Activated naive CD8-positive, alpha-beta T cell treated with anti-CD3 and anti-CD28 coated beads, Interleukin-2, amount 50 U/mL, for 24 hours (primary cell): ENCODE results near the gene MUC7.
"Not testable (repeated sequence)": the region's sequence is repeated elsewhere in the genome, so short reads cannot be mapped to it uniquely, and the experiment has no call there.

Experiments
- ATAC-seq: fragments of 150-1000 bp; cut with Tn5 transposase; one replicate; pipeline ENCODE4 v1.10.0; 2021
- DNase-seq: peaks from one replicate; pipeline ENCODE4 v3.0.0; 2021
- H3K27ac Mint-ChIP-seq: one replicate; pipeline ENCODE4 v1.8.0; 2021; ENCODE audit warnings: mild to moderate bottlenecking, mixed read lengths
- H3K27me3 Mint-ChIP-seq: one replicate; pipeline ENCODE4 v1.8.0; 2021; ENCODE audit warnings: mixed read lengths
- H3K36me3 Mint-ChIP-seq: one replicate; pipeline ENCODE4 v1.8.0; 2021; ENCODE audit warnings: low read depth, mixed read lengths
- H3K4me1 Mint-ChIP-seq: one replicate; pipeline ENCODE4 v1.8.0; 2021; ENCODE audit warnings: mixed read lengths
- H3K4me3 Mint-ChIP-seq: one replicate; pipeline ENCODE4 v1.8.0; 2021; ENCODE audit warnings: mild to moderate bottlenecking, moderate library complexity, mixed read lengths
- H3K9me3 Mint-ChIP-seq: one replicate; pipeline ENCODE4 v1.8.0; 2021; ENCODE audit warnings: mixed read lengths

Gene MUC7

GRCh38 chr4:70471897-70472296, at the start of gene MUC7:
Gene MUC7, plus strand, starts transcription at chr4:70472197. Its CDS starts 1,825 bp downstream, at chr4:70474022.
- ATAC-seq, result no peak
- no peaks in the 10 kb centered on the region for H3K36me3 Mint-ChIP-seq
- H3K4me3 Mint-ChIP-seq, result no peak within 1 kb of the TSS
- no peaks in the 10 kb centered on the region for H3K4me1 Mint-ChIP-seq
- DNase-seq, result no peak
- peaks cover 11% of the 10 kb centered on the region for H3K9me3 Mint-ChIP-seq
- no peaks in the 10 kb centered on the region for H3K27me3 Mint-ChIP-seq
- H3K27ac Mint-ChIP-seq, result no peak within 1 kb of the TSS

GRCh38 chr4:70425306-70425705, 46.7 kb upstream of the MUC7 start:
- no peak overlapping the region for H3K27ac Mint-ChIP-seq
- DNase-seq (no peak), ATAC-seq (no peak)
- no peaks in the 10 kb centered on the region for H3K4me1 Mint-ChIP-seq
- H3K36me3 Mint-ChIP-seq, result peaks cover 2% of the 10 kb centered on the region
- H3K4me3 Mint-ChIP-seq, result no peak overlapping the region
- H3K27me3 Mint-ChIP-seq, result no peaks in the 10 kb centered on the region
- peaks cover 5% of the 10 kb centered on the region for H3K9me3 Mint-ChIP-seq

- H3K27ac Mint-ChIP-seq, result no peak overlapping the region
- no peak overlapping the region for H3K4me3 Mint-ChIP-seq
- no peak for DNase-seq
- ATAC-seq, result no peak
- peaks cover 5% of the 10 kb centered on the region for H3K9me3 Mint-ChIP-seq
- peaks cover 2% of the 10 kb centered on the region for H3K36me3 Mint-ChIP-seq
- no peaks in the 10 kb centered on the region for H3K27me3 Mint-ChIP-seq
- H3K4me1 Mint-ChIP-seq, result no peaks in the 10 kb centered on the region
These were observed 45.2 kb upstream of the MUC7 start for GRCh38 chr4:70426789-70427188.

GRCh38 chr4:70437197-70437596, 34.8 kb upstream of the MUC7 start:
- no peak for DNase-seq
- ATAC-seq, result no peak
- Mint-ChIP-seq H3K4me3 (no peak overlapping the region), H3K9me3 (no peaks in the 10 kb centered on the region), H3K27me3 (peaks cover 2% of the 10 kb centered on the region), H3K36me3 (no peaks in the 10 kb centered on the region), H3K4me1 (no peaks in the 10 kb centered on the region), H3K27ac (no peak overlapping the region)

- DNase-seq (no peak), ATAC-seq (no peak)
- Mint-ChIP-seq H3K9me3 (no peaks in the 10 kb centered on the region), H3K4me3 (no peak overlapping the region), H3K27me3 (peaks cover 2% of the 10 kb centered on the region), H3K36me3 (no peaks in the 10 kb centered on the region), H3K4me1 (no peaks in the 10 kb centered on the region), H3K27ac (no peak overlapping the region)
These were observed 29.5 kb upstream of the MUC7 start for GRCh38 chr4:70442474-70442873.

- Mint-ChIP-seq H3K4me1 (no peaks in the 10 kb centered on the region), H3K27ac (no peak overlapping the region), H3K9me3 (no peaks in the 10 kb centered on the region), H3K27me3 (peaks cover 3% of the 10 kb centered on the region), H3K4me3 (no peak overlapping the region), H3K36me3 (no peaks in the 10 kb centered on the region)
- ATAC-seq (no peak), DNase-seq (no peak)
These were observed 28.7 kb upstream of the MUC7 start for GRCh38 chr4:70443329-70443728.

GRCh38 chr4:70449220-70449619, 22.8 kb upstream of the MUC7 start:
- H3K9me3 Mint-ChIP-seq, result no peaks in the 10 kb centered on the region
- ATAC-seq (no peak), DNase-seq (no peak)
- no peak overlapping the region for H3K27ac Mint-ChIP-seq
- no peaks in the 10 kb centered on the region for H3K4me1 Mint-ChIP-seq
- no peak overlapping the region for H3K4me3 Mint-ChIP-seq
- H3K27me3 Mint-ChIP-seq, result peaks cover 2% of the 10 kb centered on the region
- H3K36me3 Mint-ChIP-seq, result peaks cover 2% of the 10 kb centered on the region

GRCh38 chr4:70452946-70453345, 19.1 kb upstream of the MUC7 start:
- DNase-seq, result no peak
- Mint-ChIP-seq H3K27ac (no peak overlapping the region), H3K36me3 (peaks cover 2% of the 10 kb centered on the region), H3K4me3 (no peak overlapping the region), H3K9me3 (no peaks in the 10 kb centered on the region), H3K27me3 (peaks cover 3% of the 10 kb centered on the region), H3K4me1 (no peaks in the 10 kb centered on the region)
- ATAC-seq, result no peak

GRCh38 chr4:70463335-70463734, 8.7 kb upstream of the MUC7 start:
- Mint-ChIP-seq H3K27me3 (no peaks in the 10 kb centered on the region), H3K9me3 (no peaks in the 10 kb centered on the region), H3K4me3 (no peak overlapping the region), H3K4me1 (no peaks in the 10 kb centered on the region), H3K36me3 (no peaks in the 10 kb centered on the region), H3K27ac (no peak overlapping the region)
- ATAC-seq, result no peak
- DNase-seq, result no peak

GRCh38 chr4:70473679-70474078, 1.7 kb downstream of the MUC7 start:
- H3K4me1 Mint-ChIP-seq, result no peaks in the 10 kb centered on the region
- DNase-seq, result no peak
- H3K27me3 Mint-ChIP-seq, result no peaks in the 10 kb centered on the region
- H3K9me3 Mint-ChIP-seq, result peaks cover 9% of the 10 kb centered on the region
- ATAC-seq, result no peak
- no peak overlapping the region for H3K27ac Mint-ChIP-seq
- H3K36me3 Mint-ChIP-seq, result no peaks in the 10 kb centered on the region
- no peak overlapping the region for H3K4me3 Mint-ChIP-seq

GRCh38 chr4:70488748-70489147, 16.8 kb downstream of the MUC7 start:
- Mint-ChIP-seq H3K4me1 (no peaks in the 10 kb centered on the region), H3K27me3 (peaks cover 3% of the 10 kb centered on the region), H3K9me3 (no peaks in the 10 kb centered on the region), H3K27ac (no peak overlapping the region), H3K4me3 (no peak overlapping the region), H3K36me3 (no peaks in the 10 kb centered on the region)
- ATAC-seq (no peak), DNase-seq (no peak)

- ATAC-seq, result no peak
- Mint-ChIP-seq H3K27ac (no peak overlapping the region), H3K4me3 (no peak overlapping the region)
These were observed 24.2 kb downstream of the MUC7 start for GRCh38 chr4:70496231-70496630.

GRCh38 chr4:70501838-70502237, 29.8 kb downstream of the MUC7 start:
- H3K27me3 Mint-ChIP-seq, H3K4me3 Mint-ChIP-seq, H3K27ac Mint-ChIP-seq, H3K4me1 Mint-ChIP-seq, ATAC-seq, DNase-seq, H3K9me3 Mint-ChIP-seq, H3K36me3 Mint-ChIP-seq: not testable (repeated sequence)

More at GRCh38 chr4:70496231-70496630, 24.2 kb downstream of the MUC7 start:
- Mint-ChIP-seq H3K27me3 (peaks cover 3% of the 10 kb centered on the region), H3K9me3 (no peaks in the 10 kb centered on the region), H3K36me3 (no peaks in the 10 kb centered on the region), H3K4me1 (no peaks in the 10 kb centered on the region)
- no peak for DNase-seq

GRCh38 chr4:70504733-70505132, 32.7 kb downstream of the MUC7 start:
- no peaks in the 10 kb centered on the region for H3K27me3 Mint-ChIP-seq
- H3K4me1 Mint-ChIP-seq, result no peaks in the 10 kb centered on the region
- no peaks in the 10 kb centered on the region for H3K9me3 Mint-ChIP-seq
- H3K36me3 Mint-ChIP-seq, result no peaks in the 10 kb centered on the region
- DNase-seq (no peak), ATAC-seq (no peak)
- no peak overlapping the region for H3K4me3 Mint-ChIP-seq
- no peak overlapping the region for H3K27ac Mint-ChIP-seq

GRCh38 chr4:70505151-70505748, 33.3 kb downstream of the MUC7 start:
- DNase-seq, result peak; percentile 60
- Mint-ChIP-seq H3K4me3 (no peak overlapping the region), H3K27ac (no peak overlapping the region), H3K27me3 (no peaks in the 10 kb centered on the region), H3K9me3 (no peaks in the 10 kb centered on the region), H3K4me1 (no peaks in the 10 kb centered on the region), H3K36me3 (no peaks in the 10 kb centered on the region)
- peak; percentile 61 for ATAC-seq

- H3K27ac Mint-ChIP-seq, result no peak overlapping the region
- H3K4me1 Mint-ChIP-seq, result no peaks in the 10 kb centered on the region
- no peak for ATAC-seq
- H3K27me3 Mint-ChIP-seq, result peaks cover 5% of the 10 kb centered on the region
- no peaks in the 10 kb centered on the region for H3K36me3 Mint-ChIP-seq
- no peak overlapping the region for H3K4me3 Mint-ChIP-seq
- DNase-seq, result no peak
- H3K9me3 Mint-ChIP-seq, result no peaks in the 10 kb centered on the region
These were observed 36.8 kb downstream of the MUC7 start for GRCh38 chr4:70508801-70509200.
